Body of pancreas (tissue), 4 donors: Measurements from ENCODE around the gene FCAMR. TPM values are rescaled to one million over a fixed set of nuclear protein-coding genes. Genes with fewer than 3 reads are reported as not detected.

Source experiments
- ATAC-seq: fragments of 150-250 bp; one replicate; pipeline ENCODE4 v1.9.1; 2016
- DNase-seq, 4 donors: peaks; one replicate each; pipeline ENCODE4 v3.0.0-alpha.2; 2019
- H3K27ac ChIP-seq, 4 donors: fragments of 200-600 bp; sonication (generic); 1 replicate in 3 of 4; 2 replicates in 1 of 4; pipeline versions ENCODE4 v1.5.1 to v1.6.1; 2016 to 2019; ENCODE audit warnings: mild to moderate bottlenecking in 1 of 4, mixed read lengths in 1 of 4, moderate library complexity in 1 of 4
- H3K27me3 ChIP-seq, 2 donors: fragments of 200-600 bp; sonication (generic); one replicate each; pipeline ENCODE4 v1.6.0; 2016; ENCODE audit warnings: mild to moderate bottlenecking in 1 of 2
- H3K36me3 ChIP-seq, 2 donors: fragments of 200-600 bp; sonication (generic); replicated peaks in 1 of 2; 2 replicates each; pipeline ENCODE4 v1.5.1; 2016; ENCODE audit warnings: low read depth in 2 of 2; ENCODE audit not compliant: insufficient read depth in 1 of 2
- H3K4me1 ChIP-seq: fragments of 200-600 bp; sonication (generic); one replicate; pipeline ENCODE4 v1.6.0; 2016
- H3K4me3 ChIP-seq, 2 donors: fragments of 200-600 bp; sonication (generic); 1 replicate in 1 of 2; 2 replicates in 1 of 2; pipeline ENCODE4 v1.5.1; 2016 to 2019
- H3K9me3 ChIP-seq, 3 donors: fragments of 200-600 bp; sonication (generic); 1 replicate in 2 of 3; 2 replicates in 1 of 3; pipeline ENCODE4 v1.5.1; 2016
- CTCF ChIP-seq, 7 experiments: fragments of 450-650 bp in 4 of 7; fragments of 200-600 bp in 3 of 7; sonication (generic) in 3 of 7; IDR thresholded peaks; one replicate each; pipeline ENCODE4 v1.5.1; 2016 to 2019; ENCODE audit warnings: antibody characterized with exemption in 7 of 7
- POLR2A ChIP-seq, 3 donors: fragments of 450-650 bp; IDR thresholded peaks; one replicate each; pipeline ENCODE4 v1.6.1; 2016; ENCODE audit warnings: antibody characterized with exemption in 3 of 3, mild to moderate bottlenecking in 2 of 3
- WGBS, 2 donors: methylation state at CpG; one replicate each; pipeline ENCODE4 v1.1.5; 2017; 5-methylcytosine and 5-hydroxymethylcytosine counted together
- intact Hi-C: fragments of 100-400 bp; cut with DNase I; formaldehyde crosslinking; loops from one replicate; pipeline ENCODE4 v1.15.1; 2023
- total RNA-seq, 2 donors: library from RNA; depleted of rRNA; stranded (reverse); fragments of >200 nt; gene quantifications; one replicate each; pipeline ENCODE4 v1.1.0, GENCODE V29; 2016

Gene FCAMR
- total RNA-seq, 2 donors from 2014 or later: not detected

GRCh38 chr1:206933333-206933945 lies 36.8 kb downstream of the FCAMR start:
- WGBS, 2 donors: 57 to 76% methylated on average over 6 to 8 of the region's 8 CpGs
- Histone ChIP-seq H3K36me3 (no peaks in the 10 kb centered on the region), H3K9me3 (no peaks in the 10 kb centered on the region), H3K4me3 (no peak overlapping the region), H3K27me3 (no peaks in the 10 kb centered on the region), H3K27ac (no peak overlapping the region), H3K4me1 (no peaks in the 10 kb centered on the region)
- ATAC-seq (no peak), DNase-seq (peak; percentile 32 to 58 (median 40))
- TF ChIP-seq CTCF (IDR thresholded peaks at IDR 0.05) (peak; percentile 23 to 53 (median 33)), POLR2A (IDR thresholded peaks at IDR 0.05) (no peak)
- intact Hi-C loops: no loop called here

GRCh38 chr1:206932177-206932576 lies 38.1 kb downstream of the FCAMR start:
- Histone ChIP-seq H3K27ac (no peak overlapping the region), H3K36me3 (no peaks in the 10 kb centered on the region)
- no peak for TF ChIP-seq POLR2A (IDR thresholded peaks at IDR 0.05)

GRCh38 chr1:206931709-206932108 lies 38.6 kb downstream of the FCAMR start:
- 70 to 75% methylated on average over 6 of the region's 6 CpGs for WGBS, 2 donors
- H3K27ac ChIP-seq: no peak overlapping the region

More at GRCh38 chr1:206932177-206932576, 38.1 kb downstream of the FCAMR start:
- H3K4me3 ChIP-seq: no peak overlapping the region
- H3K27me3 ChIP-seq: no peaks in the 10 kb centered on the region
- no peak for ATAC-seq
- no peaks in the 10 kb centered on the region for H3K9me3 ChIP-seq
- no peaks in the 10 kb centered on the region for H3K4me1 ChIP-seq
- intact Hi-C loops: no loop called here
- DNase-seq: no peak
- 70 to 79% methylated on average over 7 to 8 of the region's 8 CpGs for WGBS, 2 donors

GRCh38 chr1:206930210-206930798 lies 40.0 kb downstream of the FCAMR start:
- Histone ChIP-seq H3K9me3 (no peaks in the 10 kb centered on the region), H3K27ac (no peak overlapping the region), H3K36me3 (no peaks in the 10 kb centered on the region), H3K27me3 (no peaks in the 10 kb centered on the region), H3K4me1 (no peaks in the 10 kb centered on the region), H3K4me3 (no peak overlapping the region)
- intact Hi-C loops: no loop called here
- ATAC-seq: no peak
- DNase-seq: peak in 1 of 4 donors; percentile 31
- WGBS, 2 donors: 73 to 86% methylated on average over 10 to 11 of the region's 17 CpGs
- TF ChIP-seq POLR2A (IDR thresholded peaks at IDR 0.05): no peak
- no peak for TF ChIP-seq CTCF (IDR thresholded peaks at IDR 0.05)

More at GRCh38 chr1:206931709-206932108, 38.6 kb downstream of the FCAMR start:
- DNase-seq (no peak), ATAC-seq (no peak)
- intact Hi-C loops: no loop called here
- H3K4me3 ChIP-seq: no peak overlapping the region
- no peaks in the 10 kb centered on the region for H3K9me3 ChIP-seq
- no peak for TF ChIP-seq POLR2A (IDR thresholded peaks at IDR 0.05)
- TF ChIP-seq CTCF (IDR thresholded peaks at IDR 0.05): no peak
- no peaks in the 10 kb centered on the region for H3K4me1 ChIP-seq
- no peaks in the 10 kb centered on the region for H3K27me3 ChIP-seq
- no peaks in the 10 kb centered on the region for H3K36me3 ChIP-seq

- Histone ChIP-seq H3K36me3 (no peaks in the 10 kb centered on the region), H3K4me3 (no peak overlapping the region), H3K27ac (no peak overlapping the region), H3K27me3 (no peaks in the 10 kb centered on the region), H3K4me1 (no peaks in the 10 kb centered on the region), H3K9me3 (no peaks in the 10 kb centered on the region)
- ATAC-seq: no peak
- TF ChIP-seq CTCF (IDR thresholded peaks at IDR 0.05): no peak
- TF ChIP-seq POLR2A (IDR thresholded peaks at IDR 0.05): no peak
- WGBS, 2 donors: 80% methylated on average over 6 of the region's 6 CpGs
- intact Hi-C loops: no loop called here
- no peak for DNase-seq
Measured at GRCh38 chr1:206929524-206929923, 40.7 kb downstream of the FCAMR start.
